Inferior parietal cortex (tissue), 1 donor: ENCODE results near the gene TBX2.
"Not testable (repeated sequence)": the region's sequence is repeated elsewhere in the genome, so short reads cannot be mapped to it uniquely, and the experiment has no call there.

Experiments
- DNase-seq: peaks from one replicate; pipeline ENCODE4 v3.0.0-alpha.2; 2016; ENCODE audit errors: extremely low spot score

The TBX2 gene

DNA sequence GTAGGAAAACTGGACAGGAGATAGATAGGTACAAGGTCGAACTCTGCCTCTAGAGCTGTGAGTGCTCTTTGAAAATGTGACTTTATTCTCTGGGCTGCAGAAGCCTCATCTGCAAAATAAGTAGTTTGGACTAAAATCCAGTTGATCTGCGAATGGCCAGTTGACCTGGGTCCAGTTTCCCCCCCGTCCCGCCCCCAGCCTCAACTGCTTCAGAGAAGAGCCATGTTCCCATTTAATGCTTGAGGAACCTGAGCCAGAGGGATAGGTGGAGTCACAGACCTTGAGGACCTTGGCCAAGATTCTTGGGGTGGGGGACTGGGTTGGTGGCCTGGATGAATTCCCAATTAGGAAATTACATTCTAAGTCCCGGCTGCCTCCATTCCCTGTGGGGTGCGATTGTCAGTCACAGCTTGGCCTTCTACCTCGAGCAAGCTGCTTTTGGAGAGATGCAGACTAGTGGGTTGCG, 14.1 kb downstream of the TBX2 start:
- no peak for DNase-seq

DNA sequence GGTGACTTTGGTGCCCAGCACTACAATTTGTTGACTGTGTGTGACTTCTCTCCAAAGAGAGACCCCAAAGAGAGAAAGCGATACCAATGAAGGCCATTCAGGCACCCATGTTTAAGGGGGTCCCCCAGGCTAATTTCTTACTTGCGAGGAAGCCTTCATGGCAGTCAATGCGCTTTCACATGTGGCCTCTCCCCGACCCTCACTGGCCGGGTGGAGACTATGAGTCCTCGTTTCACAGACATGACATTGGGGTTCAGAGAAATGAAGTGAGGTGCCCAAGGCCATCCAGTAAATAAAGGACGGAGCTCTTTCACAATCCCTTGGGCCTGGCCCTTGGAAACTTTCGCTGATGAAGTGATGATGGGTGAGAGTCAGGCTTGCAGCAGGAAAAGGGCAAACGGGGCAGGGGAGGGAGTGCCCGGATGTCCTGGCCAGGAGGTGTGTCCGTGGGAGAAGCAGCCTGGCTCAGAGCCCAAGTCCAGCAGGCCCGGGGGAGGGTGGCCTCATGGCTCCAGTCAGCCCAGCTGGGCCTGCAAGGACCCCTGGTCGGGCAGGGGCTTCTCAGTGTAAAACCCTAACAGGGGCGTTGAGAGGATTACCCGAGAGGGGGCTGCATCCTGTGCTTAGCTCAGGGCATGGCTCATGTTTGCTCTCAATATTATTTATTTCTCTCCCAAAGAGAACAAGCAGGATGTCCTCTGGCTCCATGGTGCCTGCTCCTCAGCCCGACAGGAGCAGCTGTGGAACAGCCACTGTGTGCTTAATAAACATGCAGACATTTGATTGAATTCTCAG, 14.7 kb downstream of the TBX2 start:
- no peak for DNase-seq

DNA sequence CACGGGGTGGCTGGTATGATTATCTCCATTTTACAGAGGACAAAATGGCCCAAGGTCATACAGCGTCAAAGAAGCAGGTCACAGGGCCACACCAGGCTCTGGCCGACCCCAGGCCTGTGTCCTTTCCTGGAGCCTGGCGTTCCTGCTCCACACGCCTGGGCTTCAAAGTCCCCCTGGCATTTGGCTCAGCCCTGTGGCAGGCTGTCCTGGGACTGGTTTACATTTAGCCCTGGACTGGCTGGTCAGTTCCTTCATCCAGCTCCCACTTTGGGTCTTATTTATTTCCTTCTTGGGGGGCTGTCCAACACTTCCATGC, 15.3 kb downstream of the TBX2 start:
- DNase-seq = no peak

DNA sequence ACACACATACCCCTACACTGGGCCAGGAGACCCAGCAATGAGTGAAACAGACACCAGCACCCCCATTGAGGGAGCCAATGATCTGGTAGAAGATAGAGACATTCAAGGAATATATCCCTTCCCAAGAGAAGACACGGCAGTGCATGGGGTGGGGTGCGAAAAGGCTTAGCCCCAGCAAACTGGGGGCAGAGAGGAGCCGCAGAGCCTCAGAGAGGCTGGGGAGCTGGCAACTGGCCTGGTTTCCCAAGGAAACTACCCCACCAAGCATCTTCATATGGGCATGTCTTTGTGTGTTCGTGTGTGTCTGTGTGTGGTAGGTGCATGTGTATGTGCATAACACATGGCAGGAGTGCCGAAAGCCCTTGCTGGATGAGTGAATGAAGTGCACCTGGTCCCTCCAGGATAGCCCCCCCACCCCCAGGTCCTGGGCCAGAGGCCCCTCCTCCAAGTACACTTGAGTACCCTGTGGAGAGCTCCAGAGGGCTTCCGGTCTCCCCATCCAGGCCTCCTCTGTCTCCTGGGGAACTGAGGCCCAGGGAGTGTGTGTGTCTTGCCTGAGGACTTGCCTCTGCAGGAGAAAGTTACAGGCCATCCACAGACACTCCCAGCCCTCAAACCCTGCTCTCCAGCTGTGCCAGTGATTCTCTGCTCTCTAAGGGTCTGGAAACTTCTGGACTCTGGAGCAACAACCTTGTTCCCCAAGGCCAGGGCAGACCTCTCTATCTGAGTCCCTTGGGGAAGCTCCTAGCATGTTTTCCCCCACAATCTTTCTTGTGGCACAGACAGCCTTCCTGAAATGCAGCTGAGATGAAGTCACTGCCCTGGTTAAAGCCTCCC, 15.9 kb downstream of the TBX2 start:
- DNase-seq = no peak

DNA sequence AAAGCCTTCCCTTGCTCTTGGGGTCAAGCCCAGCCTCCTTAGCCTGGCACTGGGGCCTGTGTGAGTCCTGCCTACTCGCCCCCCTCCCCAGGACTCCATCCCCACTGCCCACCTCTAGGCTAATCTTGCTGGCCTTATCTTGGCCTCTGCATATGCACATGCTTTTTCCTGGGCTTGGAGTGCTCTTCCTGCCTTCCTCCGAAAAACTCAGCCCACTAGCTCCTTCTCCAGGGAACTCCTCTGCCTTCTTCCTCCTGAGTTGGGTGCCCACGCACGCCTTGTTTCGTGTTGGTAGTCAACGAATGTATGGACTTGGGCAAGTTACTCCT, 16.5 kb downstream of the TBX2 start:
- no peak for DNase-seq

DNA sequence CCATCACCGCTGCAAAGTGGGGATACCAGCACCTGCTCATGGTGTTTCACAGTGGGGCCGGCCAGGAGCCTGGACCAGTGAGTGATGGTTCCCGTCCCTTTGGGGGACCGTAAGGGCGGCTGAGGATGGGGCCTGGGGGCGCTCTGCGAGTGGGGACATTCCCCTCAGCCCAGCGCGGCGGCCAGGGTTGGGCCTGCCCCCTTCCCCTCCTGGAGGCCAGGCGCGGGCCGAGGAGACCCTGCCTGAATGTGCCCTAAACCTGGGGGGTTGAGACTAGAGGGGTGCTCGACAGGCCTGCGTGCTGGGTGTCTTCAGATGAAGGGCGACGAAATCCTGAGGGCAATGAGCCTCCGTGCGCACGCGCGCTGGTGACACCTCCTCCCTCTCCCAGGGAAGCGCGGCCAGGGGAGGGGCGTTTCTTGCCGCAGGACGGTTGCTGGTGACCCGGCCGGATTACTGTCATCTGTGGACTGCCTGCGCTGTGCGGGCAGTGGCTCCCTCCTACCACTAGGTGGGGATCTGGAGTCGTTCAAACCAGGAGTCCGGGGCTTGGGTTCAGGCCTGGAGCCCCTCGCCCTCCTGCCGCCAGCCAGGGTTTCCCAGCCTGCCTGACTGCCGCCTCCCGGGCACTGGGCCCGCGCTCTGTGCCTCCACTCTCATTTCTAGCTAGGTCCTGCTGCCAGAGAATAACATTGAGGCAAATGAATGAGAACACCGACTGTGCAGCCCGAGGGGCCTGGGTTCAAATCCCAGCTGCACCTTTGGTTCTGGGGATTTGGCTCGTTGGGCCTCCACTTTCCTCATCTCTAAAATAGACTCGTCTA, 17.1 kb downstream of the TBX2 start:
- peak; percentile 74 for DNase-seq

DNA sequence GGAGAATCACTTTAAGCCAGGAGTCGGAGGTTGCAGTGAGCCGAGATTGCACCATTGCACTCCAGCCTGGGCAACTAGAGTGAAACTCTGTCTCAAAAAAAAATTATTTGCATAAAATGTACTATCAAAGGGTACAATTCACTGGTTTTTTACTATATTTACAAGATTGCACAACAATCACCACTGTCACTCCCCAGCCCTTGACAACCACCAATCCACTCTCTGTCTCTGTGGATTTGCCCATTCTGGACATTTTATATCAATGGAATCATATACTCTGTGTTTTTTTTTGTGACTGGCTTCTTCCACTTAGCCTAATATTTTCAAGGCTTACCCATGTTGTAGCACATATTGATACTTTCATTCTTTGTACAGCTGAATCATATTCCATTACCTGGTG, 18.8 kb downstream of the TBX2 start:
- no peak for DNase-seq

DNA sequence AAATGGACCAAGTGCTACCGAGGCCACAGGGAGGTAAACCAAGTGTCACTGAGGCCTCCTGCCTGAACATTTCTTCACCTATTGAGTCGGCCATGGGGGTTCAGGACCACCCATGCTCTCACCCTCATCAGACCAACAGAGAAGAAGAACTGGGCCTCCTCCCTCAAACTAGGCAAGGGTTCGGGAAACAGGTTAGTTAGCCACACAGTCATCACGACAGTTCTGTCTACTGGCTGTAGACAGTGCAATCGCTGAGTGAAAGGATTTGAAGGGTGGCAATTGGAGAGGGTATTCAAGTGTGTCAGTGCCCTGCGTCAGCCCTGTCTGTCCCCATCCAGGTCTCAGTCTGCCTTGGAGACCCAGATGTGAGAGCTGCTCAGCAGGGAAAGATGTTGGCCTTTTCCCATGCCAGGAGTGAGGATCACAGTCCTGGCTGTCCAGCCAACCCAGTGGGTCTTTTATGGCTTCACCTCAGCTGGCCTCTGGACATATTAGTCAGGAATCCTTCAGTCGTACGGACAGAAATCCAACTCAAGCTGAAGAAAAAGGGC, 19.9 kb downstream of the TBX2 start:
- no peak for DNase-seq

DNA sequence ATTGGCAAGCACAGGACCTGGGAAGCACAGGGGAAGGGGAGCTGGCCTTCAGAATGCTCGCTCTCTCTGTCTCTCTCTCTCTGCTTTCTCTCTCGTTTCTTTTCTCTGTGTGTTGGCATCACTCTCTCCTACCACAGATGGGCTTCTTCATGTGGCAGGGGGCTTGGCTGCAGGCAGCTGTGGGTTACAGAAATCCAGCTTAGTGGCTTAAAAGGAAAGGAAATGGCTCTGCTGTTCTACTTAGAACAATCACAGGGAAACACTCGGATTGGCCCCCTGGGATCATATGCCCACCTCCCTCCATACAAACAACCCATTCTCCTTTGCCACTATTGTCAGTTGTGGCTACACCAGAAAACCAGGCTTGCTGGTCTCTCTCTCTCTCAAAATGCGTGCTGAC, 20.4 kb downstream of the TBX2 start:
- no peak for DNase-seq

DNA sequence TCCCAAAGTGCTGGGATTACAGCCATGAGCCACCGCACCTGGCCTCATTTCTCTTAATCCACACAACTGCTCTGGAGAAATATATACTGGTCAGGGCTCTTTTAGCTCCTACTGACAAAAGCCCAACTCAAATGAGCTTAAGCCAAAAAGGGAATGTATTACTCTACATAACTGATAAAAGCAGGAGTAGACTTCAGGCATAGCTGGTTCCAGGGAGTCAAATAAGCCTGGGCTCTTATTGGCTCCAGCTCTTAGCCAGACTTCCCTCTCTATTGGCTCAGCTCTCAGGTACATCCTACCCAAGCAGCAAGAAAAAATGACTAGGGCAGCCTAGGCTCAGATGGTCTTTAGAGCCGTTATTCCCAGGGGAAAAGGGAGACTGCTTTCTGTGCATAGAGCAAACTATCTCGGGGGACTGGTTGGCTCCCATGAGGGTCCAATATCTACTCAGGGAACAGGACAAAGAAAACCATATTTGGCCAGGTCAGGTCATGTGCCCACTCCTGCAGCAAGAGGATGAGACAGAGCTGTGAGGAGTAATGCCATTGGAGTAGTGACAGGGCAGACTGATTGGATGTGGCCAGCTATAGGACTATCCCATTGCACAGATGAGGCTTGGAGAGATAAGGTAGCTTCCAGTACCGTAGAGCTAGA, 21.2 kb downstream of the TBX2 start:
- DNase-seq = no peak

DNA sequence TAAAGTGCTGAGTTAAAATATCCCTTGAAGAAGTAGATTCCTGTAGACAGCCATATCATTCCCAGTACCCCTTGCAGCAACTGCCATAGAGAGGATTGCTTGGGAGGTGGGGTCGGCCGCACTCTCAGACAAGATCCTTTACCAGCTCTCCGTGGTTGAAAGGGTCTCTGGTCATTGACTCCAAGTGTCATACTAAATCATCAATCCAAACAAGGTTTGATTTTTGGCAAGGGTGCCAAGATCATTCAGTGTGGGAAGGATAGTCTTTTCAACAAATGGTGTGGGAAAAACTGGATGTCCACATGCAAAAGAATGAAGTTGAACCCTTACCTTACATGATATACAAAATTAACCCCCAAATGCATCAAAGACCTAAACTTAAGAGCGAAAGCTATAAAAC, 21.8 kb downstream of the TBX2 start:
- no peak for DNase-seq

DNA sequence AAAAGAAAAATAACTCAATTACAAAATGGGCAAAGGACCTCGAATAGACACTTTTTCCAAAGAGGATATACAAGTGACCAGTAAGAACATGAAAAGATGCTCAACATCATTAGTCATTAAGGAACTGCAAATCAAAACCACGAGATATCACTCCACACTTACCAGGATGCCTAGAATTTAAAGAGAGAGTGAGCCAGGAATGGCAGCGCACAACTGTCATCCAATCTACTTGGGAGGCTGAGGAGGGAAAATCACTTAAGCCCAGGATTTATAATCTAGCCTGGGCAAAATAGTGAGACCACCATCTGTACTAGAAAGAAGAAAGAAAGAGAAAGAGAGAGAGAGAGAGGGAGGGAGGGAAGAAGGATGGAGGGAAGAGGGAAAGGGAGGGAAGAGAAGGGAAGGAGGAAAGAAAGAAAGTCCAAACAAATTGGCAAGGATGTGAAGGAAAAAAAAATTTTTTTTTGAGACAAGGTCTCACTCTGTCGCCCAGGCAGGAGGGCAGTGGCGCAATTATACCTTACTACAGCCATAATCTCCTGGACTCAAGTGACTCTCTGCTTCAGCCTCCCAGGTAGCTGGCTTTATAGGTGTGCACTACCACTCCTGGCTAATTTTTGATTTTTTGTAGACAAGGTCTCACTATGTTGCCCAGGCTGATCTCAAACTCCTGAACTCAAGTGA, 22.6 kb downstream of the TBX2 start:
- no peak for DNase-seq

DNA sequence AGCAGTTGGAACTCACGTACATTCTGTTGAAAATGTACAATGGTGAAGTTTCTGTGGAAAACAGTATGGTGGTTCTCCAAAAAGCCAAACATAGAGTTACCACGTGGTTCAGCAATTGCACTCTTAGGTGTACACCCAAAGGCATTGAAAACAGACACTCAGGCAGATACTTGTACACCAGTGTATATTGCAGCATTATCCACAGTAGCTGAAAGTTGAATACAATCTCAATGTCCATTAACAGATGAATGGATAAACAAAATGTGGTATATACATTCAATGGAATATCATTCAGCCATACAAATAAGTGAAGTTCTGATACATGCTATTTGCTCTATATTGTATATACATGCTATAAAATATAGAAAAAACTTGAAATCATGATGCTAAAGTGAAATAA, 23.2 kb downstream of the TBX2 start:
- DNase-seq = no peak

DNA sequence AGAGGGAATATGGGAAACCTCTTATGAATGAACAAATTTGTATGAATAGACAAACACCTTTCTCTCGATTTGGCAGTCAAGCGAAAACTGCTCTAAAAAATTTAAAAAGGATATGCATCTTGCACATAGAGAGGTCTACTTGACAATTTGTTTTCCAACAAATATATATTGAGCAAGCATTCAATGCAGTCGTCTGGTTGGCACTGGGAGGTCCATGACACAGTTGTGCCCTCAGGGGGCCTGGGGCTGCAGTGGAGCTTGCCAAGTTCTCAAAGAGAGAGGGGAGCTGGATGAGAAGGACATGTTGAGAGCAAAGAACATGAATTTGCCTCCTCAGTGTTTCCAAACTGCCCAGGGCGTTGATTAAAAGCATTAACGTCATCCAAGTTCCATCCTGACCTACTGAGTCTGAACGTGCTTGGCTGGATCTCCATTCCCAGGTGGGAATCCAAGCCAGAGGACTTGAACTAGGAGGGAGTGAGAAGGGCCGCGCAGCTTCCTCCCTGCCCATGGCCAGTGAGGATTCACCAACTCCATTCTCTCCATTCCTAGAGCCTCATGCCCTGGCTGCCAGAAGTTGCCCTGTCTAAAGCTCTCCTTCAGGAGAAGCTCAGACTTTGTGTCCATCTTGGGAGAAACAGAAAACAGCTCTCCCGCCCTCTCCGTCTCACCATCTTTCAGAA, 24.5 kb downstream of the TBX2 start:
- DNase-seq = no peak

DNA sequence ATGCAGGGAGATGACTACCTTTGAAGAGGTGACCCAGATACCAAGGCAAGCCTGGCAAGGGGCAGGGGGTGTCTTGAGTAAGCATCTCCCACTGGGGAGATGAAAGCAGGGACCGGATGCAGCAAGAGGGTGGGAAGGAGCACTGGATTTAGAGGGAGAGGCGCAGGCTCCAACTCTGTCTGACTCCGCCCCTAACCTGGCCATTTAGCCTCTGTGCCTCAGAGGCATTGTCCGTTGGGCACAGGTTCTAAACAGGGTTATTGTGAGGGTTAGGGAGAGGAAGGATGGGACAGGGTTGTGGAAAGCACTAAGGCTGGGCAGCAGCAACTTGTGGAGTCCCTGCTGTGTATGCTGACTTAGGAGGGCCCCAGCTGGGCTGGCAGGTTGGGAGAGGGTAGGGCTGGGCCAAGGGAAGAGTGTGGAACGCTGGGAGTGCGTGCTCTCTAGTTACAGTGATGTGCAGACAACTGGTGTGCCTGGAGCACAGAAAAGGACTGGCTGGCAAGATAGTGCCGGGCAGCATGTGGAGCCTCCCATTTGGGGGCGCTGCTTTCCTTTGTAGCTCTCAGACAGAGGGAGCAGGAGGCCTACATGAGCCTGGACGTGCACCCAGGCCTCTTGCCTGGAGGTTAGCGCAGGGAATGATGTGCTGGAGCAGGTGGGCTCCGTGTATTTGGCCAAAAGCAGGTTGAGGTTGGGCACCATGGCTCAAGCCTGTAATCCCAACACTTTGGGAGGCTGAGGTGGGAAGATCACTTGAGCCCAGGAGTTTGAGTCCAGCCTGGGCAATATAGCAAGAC, 26.2 kb downstream of the TBX2 start:
- DNase-seq = no peak

DNA sequence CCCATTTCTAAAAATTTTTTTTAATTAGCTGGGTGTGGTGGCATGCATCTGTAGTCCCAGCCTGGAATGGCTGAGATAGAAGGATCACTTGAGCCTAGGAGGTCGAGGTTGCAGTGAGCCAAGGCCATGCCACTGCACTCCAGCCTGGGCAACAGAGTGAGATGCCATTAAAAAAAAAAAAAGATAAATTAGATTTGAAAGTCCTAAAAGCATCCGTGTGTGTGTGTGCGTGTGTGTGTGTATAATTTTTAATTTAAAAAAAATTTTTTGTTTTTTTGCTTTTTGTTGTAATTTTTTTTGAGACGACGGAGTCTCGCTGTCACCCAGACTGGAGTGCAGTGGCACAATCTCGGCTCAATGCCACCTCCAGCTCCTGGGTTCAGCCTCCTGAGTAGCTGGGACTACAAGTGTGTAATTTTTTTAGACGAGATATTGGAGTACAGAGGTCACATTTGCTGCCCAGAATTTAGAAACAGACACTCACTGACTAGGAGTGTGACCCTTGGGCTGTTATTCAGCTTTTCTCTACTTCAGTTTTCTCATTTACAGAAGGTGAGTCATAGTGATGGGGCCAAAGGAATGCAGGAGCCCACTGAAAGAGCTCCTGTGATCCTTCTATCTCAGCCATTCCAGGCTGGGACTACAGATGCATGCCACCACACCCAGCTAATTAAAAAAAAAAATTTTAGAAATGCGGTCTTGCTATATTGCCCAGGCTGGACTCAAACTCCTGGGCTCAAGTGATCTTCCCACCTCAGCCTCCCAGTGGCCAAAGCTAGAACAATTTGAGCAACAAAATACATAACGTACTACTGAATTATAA, 27.1 kb downstream of the TBX2 start:
- DNase-seq = no peak

DNA sequence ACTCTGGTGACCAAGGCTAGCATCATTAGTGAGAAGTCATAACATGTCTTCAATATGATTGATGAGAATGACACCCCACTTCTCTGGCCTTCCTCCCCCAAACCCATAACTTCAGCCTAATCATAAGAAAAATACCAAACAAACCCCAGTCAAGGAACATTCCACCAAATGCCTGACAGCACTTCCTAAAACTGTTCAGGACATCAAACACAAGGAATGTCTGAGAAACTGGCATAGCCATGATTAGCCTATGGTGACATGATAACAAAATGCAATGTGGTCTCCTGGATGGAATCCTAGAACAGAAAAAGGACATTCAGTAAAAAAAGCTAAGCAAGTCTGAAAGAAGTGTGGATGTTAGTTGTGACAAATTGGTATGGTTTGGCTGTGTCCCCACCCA, 27.9 kb downstream of the TBX2 start:
- no peak for DNase-seq

DNA sequence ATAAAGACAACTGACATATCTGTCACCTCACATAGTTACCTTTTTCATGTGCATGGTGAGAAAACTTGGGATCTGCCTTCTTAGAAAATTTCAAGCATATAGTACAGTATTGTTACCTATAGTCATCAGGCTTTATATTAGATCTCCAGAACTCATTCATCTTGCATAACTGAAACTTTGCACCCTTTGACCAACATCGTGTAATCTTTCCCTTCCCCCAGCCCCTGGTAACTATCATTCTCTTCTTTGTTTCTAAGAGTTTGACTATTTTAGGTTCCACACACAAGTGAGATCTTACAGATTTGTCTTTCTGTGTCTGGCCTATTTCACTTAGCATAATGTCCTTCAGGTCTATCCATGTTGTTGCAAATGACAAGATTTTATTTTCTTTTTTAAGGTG, 29.6 kb downstream of the TBX2 start:
- DNase-seq = no peak

DNA sequence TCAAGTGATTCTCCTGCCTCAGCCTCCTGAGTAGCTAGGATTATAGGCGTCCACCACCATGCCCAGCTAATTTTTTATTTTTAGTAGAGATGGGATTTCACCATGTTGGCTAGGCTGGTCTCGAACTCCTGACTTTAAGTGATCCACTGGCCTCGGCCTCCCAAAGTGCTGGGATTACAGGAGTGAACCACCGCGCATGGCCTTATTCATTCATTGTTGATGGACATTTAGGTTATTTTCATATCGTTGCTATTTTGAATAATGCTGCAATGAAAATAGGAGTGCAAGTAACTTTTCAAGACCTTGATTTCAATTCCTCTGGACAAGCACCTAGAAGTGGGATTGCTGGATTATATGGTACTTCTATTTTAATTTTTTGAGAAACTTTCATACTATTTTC, 30.2 kb downstream of the TBX2 start:
- DNase-seq = not testable (repeated sequence)
